Colon (tissue), 2 donors: ENCODE measurements around the gene PCDHAC1.

Experiments used
- FAIRE-seq: peaks from 2 replicates; lab custom pipeline; 2012; peaks lifted over from hg19 to GRCh38; lab: Jason Lieb, UNC
- donor health status: control.
- donor health status: control.

PCDHAC1 gene

GRCh38 chr5:140966293-140967225 is 40.5 kb downstream of the PCDHAC1 start, which contains the start of gene PCDHAC2:
Gene PCDHAC2, plus strand, starts transcription at chr5:140966476. Its CDS starts 291 bp downstream, at chr5:140966767.
- FAIRE-seq, result no peak

GRCh38 chr5:140967226-140967893 is 41.3 kb downstream of the PCDHAC1 start:
- FAIRE-seq, result no peak

DNA sequence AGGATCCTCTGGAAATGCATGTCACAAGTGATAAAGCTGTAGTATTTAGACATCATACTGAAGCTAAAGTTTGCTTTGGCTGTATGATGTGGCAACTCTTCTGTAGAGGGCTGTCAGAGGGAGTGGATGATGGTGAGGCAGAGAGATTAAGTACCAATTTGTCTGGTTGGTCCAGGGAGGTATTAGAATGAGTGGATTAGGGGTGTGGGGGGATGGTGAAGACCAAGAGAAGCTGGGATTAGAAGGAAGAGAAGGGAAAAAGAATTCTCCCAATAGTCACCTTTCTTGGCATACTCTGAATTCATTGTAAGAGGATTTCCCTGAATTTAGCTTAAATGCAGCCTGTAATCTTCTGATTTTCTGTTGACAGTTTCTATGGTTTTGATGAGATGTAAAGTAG is 43.8 kb downstream of the PCDHAC1 start:
- no peak for FAIRE-seq

GRCh38 chr5:140973550-140973949 is 47.5 kb downstream of the PCDHAC1 start:
- FAIRE-seq, result no peak

DNA sequence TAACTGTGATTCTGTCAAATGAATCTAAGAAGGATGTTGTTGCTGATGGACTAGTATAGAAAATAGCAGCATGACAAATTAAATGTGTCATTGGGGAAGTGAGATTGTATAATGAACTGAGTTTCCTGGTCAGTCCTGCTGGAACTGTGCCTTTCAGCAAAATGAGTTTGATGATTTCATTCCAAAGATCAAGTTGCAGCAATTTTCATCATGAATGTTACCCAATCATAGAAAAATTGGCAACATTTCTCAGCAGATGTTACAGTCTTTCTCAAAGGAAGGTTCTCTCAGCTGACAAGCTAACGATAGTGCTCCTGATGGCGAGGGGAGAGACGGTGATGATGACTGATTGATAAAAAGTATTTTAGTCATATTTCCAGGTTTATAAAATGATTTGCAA is 50.9 kb downstream of the PCDHAC1 start:
- FAIRE-seq, result no peak

- no peak for FAIRE-seq
Observed at GRCh38 chr5:140978260-140978659, 52.2 kb downstream of the PCDHAC1 start.

DNA sequence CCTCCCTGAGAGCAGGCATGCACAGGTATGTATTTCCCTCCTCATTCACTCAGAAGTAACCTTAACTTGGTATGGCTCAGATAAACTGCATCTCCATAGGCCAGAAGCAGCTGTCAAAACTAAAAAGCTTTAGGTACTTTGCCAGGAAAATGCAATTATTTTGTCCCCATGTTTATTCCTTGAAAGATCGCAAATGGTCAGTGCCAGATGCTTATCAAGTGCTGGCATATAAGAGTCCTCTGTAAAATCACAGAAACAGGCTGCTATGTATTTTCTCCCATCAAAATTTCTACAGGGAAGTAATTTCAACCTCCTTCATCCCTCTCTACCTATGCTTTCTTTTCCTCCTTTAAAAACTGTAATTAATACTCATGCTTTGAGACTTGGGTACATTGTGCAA is 52.9 kb downstream of the PCDHAC1 start:
- no peak for FAIRE-seq
